HG02642 (cell line): ENCODE measurements around the gene KATNAL1.

ENCODE experiments used
- ATAC-seq: cut with Tn5 transposase; IDR thresholded peaks from one replicate; pipeline ENCODE4 v1.9.1; 2021; ENCODE audit warnings: mild to moderate bottlenecking; ENCODE audit not compliant: unreplicated experiment, poor library complexity

Gene KATNAL1

DNA sequence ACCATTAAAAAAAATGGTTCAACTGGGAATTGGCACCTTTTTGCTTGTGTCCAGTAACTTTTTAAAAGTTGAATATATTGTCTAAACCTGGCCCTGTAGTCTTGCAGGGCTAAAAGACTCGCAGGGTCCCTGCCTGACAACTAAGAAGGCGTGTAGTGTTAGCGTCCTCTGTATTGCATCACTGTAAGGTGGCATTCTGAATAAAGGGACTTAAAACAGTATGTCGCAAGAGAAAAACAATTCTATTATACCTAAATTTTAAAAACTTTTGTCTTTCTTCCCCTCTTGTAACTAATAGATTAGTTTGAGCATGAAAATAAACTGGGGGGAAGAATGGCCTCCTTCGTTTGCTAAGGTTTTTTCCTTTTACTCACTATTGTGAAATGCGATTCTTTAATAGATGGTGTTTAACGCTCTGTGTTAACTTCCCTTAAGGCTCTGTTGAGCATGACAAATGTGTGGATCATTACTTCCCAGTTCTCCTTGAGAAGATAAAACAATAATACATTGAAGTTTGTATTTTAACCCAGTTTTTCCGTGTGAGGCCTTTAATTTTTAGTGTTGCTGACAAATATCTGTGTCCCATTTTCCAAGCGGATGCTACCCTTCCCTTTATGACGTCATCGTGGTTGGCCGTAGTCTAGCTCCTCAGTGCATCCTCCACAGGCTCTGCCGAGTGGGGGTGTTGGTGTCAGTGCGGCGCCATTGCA, 134.6 kb downstream of the KATNAL1 start:
- no peak for ATAC-seq

DNA sequence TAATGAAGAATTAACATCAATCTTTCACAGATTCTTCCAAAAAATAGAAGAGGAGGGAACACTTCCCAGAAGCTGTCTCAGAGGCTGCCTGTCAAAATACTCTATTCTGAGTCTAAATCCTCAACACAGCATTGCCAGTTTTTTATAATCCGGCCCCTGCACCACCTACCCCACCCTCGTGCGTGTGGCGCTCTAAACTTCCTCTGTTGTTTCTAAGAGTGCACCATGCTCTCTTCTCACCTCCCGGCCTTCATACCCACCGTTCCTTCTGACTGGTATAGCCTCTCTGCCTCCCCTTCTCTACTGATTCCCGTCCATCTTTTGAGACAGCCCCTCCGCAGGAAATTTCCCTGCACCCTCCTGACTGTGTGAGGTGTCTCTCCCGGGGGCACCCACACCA, 136.8 kb downstream of the KATNAL1 start:
- ATAC-seq = no peak

- ATAC-seq = no peak
Measured at GRCh38 chr13:30169442-30169841, 137.9 kb downstream of the KATNAL1 start.

DNA sequence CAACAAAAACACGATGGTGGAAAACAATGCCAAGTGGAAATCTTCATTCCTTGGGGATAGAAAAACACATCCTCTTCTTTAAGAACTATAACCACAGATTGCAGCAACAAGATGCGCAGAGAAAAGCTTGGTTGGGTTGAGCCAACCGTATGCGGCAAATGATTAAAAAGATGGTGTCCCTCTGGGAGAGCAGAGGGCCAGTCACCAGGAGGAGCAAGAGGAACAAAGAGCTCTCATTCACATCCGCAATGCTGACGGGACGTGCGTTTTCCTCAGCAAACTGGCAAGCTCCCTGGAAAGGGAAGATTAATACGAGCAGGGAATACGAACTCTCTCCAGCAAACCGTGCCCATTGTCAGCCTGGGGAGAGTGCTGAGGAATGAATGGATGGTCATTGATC, 141.6 kb downstream of the KATNAL1 start:
- no peak for ATAC-seq

- no peak for ATAC-seq
Measured at GRCh38 chr13:30165071-30165470, 142.3 kb downstream of the KATNAL1 start.

DNA sequence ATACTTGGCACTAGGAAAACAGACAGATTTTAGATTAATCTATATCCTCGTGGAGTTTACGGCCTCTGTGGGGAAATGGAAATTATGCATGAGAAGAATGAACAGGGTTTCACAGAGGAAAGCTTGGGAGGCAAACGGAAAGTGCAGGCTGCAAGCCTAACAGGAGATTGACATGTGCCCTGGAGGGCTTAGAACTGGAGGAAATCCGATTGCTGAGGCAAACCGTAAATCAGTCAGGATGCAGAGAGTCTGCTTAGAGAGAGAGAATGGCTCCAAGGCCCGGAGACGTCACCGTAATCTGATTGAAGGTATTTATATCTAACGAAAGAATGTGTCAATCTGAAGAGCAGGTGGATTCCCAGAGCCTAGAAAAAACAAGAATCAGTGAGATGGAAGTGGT, 143.2 kb downstream of the KATNAL1 start:
- ATAC-seq = no peak

- no peak for ATAC-seq
Measured at GRCh38 chr13:30163441-30163840, 143.9 kb downstream of the KATNAL1 start.

- ATAC-seq = no peak
Measured at GRCh38 chr13:30159446-30159839, 147.9 kb downstream of the KATNAL1 start.

- ATAC-seq = no peak
Measured at GRCh38 chr13:30158774-30159445, 148.4 kb downstream of the KATNAL1 start.

GRCh38 chr13:30157616-30157993, 149.7 kb downstream of the KATNAL1 start:
- peak; percentile 49 for ATAC-seq

DNA sequence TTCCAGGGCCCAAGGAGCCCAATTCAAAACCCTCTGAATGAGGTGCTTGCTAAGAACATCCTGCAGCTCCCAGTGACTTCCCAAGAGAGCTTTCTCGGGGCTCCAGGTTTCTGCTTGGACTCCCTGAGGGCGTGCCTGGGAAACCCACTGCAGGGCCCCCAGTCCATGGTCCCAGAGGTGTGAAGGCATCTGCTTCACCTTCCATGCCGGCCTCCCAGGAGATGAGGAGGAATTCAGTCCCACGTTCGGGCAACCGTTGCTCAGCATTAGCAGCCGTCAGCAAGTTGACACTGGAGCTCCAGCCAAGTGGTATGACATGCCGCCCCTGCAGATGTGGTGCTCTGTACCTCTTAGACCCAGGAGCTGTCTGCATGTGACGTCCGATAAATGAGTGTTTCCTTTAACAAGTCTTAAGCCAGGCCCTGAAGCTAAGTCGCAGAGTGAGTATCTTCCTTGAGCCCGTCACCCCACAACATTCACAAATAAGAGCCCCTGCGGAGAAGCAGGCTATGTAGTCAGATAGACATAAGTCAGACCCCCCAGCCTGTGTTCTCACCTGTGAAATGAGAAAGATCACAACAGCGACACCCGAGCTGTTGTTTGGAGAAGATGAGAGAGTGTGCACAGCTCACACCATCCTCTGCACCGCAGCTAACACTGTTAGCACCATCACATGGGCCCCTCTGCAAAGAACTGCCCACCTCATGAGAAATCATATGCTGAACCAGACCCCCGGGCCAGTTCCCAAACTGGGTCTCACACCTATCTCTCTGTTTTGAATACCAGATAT, 150.3 kb downstream of the KATNAL1 start:
- ATAC-seq = peak; percentile 16

DNA sequence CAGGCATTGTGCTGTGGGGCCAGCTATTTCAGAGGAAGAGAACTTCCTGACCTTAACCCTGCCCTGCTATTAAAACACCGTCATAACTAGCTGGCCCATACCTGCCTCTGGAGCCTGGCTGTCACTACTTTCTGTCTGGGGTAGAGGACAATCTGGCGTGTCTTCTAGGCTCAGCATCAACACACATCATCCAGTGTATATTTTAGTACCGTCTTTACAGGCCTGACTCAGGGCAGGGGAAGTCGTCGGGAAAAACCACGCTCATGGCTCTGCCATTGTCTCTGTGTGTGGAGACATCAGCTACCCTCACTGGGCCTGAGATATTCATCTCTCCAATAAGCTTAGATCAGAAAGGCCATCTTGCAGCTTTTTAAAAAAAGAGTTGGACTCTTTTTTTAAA, 151.1 kb downstream of the KATNAL1 start:
- no peak for ATAC-seq

- ATAC-seq = no peak
Measured at GRCh38 chr13:30154931-30155330, 152.4 kb downstream of the KATNAL1 start.

- ATAC-seq = no peak
Measured at GRCh38 chr13:30154531-30154930, 152.8 kb downstream of the KATNAL1 start.

- ATAC-seq = no peak
Measured at GRCh38 chr13:30153545-30154426, 153.6 kb downstream of the KATNAL1 start.
